GM21528 (cell line): ENCODE data around the gene TRHDE.
"Not testable (repeated sequence)": the region's sequence is repeated elsewhere in the genome, so short reads cannot be mapped to it uniquely, and the experiment has no call there.

ENCODE experiments used
- ATAC-seq: cut with Tn5 transposase; IDR thresholded peaks from one replicate; pipeline ENCODE4 v1.9.1; 2021; ENCODE audit warnings: mild to moderate bottlenecking, moderate library complexity; ENCODE audit not compliant: unreplicated experiment, low FRiP score

The TRHDE gene

DNA sequence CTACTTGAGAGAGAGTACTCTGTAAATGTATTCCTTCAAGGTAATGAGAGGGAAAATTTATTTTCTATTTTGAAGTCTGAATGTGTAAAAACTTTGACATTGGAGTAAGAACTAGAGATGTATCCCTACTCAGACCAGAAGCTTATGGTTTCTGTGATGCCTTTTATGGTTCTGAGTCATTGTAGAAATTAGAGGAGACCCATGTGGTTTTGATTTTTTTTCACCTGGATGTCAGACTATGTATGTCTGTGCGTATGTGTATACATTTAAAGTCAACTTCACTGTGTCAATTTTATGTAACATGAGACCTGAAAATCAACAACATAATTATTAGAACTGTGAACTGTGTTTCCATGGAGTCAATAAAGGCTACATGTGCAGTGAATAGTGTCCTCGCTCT lies 302.0 kb downstream of the TRHDE start:
- ATAC-seq = no peak

DNA sequence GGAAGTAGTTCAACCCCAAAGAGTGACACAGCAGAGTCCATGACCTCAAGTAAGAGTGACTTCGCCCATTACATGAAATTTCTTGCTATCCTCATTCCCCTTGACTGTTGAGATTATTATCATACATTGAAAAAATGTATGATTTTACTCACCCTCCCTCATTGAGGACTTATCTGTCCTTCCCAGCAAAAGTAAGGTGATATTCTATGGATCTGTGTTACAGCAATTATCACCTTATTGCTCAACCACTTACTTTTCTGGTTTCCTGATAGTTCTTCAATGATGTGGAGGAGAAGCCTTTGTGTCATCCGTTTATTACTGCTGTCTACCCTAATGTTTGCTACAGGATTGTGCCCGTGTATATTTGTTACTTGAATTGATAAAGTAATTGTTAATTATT lies 306.2 kb downstream of the TRHDE start:
- no peak for ATAC-seq

DNA sequence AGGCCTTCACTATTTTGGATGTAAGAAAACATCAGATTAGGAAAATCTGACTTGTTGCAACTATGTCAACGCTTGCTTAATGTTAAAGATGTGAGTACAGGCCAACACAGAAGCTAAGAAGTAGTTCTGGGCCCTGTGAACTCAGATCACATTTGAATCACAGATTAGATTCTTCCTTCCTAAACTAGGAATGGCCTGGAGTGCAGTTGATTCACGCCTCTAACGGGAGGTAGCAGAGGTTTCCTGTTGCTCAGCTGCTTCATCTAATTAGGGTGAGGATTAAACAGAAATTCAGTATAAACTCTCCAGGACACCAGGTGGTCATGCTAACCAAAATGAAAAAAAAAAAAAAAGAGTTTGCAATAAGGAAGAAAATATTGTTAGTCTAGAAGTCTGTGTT lies 314.3 kb downstream of the TRHDE start:
- no peak for ATAC-seq

DNA sequence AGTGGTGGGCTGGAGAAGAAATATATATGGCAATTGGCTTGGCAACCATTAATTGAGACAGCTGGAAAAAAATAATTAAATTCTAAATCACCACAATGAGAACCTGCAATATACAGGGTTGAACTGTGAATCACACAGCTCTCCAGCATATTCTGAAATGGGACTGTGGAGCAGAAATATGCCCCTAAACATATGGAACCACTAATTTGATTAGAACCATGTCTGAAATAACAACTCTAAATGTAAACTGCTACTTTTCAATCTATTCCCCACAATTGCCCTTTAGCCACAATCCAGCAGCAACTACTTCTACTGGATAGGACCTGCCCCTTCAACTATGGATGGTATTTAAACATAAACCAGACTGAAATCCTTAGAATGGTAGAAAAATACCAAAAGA lies 330.4 kb downstream of the TRHDE start:
- ATAC-seq = no peak

DNA sequence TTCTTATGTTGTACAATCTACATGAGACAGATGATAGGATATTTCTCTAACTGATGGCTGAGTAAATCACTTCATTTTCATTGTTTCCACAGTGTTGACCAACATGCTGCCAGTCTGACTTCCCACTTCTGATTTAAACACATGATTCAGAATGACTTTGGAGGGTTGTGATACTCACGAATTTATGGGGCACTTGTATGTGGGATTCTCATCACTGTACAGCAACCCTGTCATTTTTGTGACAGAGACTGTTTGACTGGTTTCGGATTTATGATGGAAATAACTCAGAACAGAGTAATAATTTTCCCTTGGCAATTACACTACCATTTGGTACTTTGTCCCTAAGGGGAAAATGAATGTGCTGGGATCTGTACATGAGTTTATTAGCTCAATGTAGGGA lies 333.8 kb downstream of the TRHDE start:
- no peak for ATAC-seq

DNA sequence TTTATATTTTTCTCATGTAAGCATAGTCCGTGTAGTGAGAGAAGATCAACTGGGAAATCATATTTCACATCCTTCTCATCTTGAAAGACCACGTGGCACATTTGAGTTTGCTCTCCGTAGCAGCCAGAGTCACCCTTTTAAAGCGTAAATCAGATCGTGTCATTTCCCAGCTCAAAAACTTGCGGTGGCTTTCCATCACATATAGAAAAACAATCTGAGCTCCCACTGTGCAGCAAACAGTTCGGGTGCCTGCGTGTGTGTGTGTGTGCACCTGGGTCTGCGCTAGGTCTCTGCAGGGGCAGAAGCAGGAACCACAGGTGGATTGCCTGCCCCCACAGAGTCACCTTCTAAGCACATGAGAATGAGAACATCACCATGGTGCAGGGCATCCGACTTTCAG lies 338.2 kb downstream of the TRHDE start:
- ATAC-seq = no peak

DNA sequence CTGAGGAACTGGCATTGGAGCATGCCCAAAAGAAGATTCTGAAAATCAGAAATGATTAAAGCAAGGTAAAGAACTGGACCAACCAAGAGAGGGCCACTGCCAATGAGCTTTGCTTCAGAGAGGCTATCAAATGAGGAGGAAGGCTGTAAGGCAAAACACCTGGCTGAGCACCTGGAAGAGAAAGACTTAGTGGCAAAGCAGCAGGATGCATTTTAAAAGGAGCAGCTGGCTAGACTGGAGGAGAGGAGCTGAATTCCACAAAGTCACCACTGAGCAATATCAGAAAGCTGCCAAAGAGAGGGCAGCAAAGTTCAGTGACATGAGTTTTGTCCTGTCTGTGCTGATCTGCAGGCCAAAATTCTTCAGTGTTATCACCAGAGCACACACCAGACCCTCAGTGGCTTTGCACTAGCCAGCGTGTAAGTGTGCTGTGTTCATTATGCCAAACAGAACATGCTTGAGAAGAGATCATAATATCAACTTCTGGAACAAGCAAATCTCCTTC lies 338.7 kb downstream of the TRHDE start:
- no peak for ATAC-seq

DNA sequence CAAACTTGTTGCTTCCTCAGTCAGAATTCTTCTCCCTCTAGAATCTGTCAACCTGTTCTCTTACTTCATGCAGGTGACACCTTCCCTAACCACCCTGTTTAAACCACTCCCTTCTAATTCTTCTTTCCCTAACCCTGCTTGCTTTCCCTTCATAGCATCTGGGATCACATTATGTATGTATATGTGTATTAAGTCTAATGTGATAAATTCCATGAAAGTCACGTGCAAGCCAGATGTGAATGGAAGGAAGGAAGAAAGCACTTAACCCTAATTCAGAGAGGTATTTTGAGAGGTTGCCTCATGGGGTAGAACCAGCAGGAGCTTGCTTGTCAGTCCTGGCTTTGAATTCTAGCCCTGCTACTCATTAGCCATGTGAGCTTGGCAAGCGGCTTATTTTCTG lies 340.0 kb downstream of the TRHDE start:
- ATAC-seq = no peak

DNA sequence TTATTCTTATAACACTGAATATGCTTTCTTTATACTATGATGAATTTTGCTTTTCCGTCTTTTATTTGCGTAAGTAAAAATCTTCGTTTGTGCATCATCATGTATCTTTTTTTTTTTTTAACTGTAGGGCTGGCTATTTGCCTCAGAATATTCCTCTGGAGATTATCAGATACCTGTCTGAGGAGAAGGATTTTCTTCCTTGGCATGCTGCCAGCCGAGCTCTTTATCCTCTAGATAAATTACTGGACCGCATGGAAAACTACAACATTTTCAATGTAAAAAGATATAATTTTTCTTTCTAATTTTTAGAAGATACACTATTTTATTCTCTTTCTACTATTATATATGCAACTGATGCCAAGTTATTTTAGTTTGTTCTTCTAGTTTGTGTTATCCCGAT lies 346.6 kb downstream of the TRHDE start:
- ATAC-seq = no peak

DNA sequence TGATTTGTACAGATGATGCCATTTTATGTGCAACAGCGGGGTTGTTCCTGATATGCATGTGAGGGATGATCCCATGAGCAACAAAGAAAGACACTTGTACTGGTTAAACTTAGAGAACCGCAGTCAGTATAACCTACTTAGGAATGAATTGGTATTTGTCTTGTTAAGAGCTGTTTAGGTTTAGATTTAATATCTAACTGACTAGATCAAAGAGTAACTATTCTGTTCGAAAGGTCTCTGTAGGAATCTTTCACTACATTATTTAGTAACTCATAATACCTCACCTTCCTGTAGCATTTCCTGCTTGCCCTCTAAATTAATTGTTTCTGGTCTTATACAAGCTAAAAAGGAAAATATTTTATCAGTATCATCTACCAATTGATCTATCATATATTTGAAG lies 350.4 kb downstream of the TRHDE start:
- ATAC-seq = no peak

DNA sequence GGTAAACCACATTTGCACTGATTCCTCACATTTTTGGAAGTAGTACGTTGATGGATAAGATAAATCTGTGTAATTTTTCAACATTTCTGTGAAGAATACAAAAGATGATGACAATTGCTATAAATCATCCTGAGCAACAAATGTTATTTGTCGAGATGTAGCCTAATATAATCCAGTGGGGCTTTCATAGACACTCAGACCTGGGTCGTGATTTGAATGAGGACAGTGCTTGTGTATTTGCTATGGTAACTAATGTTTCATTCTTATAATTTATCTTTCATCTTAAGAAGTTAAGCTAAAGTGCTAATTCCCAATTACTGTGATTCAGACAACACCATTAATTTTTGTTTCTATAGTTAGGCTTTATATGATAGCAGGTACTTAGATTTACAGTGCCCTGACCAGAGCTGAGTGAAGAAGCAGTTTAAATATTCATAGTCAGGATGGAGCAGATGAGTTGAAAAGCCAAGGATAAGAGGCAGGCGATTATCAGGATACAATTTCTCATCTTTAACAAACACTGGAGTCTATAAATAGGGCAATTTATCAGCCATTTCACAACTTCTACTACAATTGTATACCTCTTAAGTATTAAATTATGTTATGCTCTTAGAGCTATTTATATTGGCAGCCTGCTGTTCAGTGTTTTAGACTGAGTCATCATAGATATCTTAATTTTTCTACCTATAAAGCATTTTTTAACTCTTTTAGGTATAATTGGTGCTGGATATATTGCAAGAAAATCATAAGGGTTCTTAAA lies 359.9 kb downstream of the TRHDE start:
- ATAC-seq = no peak

DNA sequence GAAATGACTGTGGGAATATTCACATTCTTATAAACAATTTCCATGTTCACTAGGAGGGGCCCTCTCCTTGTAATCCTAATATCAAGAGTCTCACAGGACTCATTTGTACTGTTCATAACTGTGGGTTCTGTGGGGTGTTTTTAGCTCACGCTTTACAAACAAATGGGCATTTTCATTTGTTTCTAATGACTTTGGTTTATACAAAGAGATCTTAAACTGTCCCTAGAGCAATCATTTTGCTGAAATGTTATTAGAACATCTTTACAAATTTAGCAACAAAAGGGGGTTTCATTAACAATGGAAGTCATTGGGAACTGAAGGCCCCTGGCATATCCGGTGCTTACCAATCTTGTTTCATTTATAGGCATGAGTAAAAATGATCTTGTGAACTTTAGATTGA lies 370.5 kb downstream of the TRHDE start:
- no peak for ATAC-seq

DNA sequence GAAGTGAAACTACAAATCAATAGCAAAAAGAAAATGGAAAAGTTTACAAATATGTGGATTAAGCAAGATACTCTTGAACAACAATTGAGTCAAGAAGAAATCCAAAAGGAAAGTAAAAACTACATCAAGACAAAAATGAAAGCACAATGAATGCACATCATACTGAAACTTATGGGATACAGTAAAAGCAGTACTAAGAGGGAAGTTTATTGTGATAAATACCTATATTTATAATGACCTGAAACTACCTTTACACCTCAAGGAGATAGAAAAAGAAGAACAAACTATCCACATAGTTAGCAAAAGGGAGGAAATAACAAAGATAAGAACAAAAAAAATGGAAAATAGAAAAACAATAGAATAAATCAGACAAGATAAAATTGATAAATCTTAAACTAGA lies 375.0 kb downstream of the TRHDE start:
- ATAC-seq = no peak

DNA sequence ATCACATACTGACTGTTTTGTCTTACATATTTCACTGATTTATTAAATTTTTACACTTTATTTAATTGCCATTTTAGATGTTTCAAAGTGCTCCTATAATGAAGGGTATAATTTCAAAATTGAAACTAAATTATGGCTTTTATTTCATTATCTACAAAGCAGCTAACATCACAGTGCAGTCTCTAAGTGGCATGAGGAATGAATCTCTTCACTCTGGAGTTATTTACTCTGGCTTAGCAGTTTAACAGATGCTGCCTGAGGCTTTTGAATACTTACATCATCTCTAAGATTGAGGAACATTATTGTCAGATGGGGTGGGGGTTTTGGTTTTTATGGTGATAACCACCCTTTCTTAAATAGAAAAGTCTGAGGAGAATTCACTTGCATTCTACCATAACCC lies 386.4 kb downstream of the TRHDE start:
- ATAC-seq = no peak

DNA sequence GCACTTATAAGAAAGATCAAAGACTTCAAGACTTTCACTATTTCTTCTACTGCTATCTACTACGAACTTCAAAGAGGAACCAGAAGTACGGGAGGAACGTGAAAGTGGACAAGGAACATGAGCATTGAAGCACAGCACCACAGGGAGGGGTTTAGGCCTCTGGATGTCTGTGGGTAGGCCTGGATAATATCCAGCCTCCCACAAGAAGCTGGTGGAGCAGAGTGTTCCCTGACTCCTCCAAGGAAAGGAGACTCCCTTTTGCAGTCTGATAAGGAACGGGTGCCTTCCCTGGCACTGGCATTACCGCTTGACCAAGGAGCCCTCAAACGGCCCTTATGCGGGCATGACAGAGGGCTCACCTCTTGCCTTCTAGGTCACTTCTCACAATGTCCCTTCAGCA lies 388.0 kb downstream of the TRHDE start:
- not testable (repeated sequence) for ATAC-seq

DNA sequence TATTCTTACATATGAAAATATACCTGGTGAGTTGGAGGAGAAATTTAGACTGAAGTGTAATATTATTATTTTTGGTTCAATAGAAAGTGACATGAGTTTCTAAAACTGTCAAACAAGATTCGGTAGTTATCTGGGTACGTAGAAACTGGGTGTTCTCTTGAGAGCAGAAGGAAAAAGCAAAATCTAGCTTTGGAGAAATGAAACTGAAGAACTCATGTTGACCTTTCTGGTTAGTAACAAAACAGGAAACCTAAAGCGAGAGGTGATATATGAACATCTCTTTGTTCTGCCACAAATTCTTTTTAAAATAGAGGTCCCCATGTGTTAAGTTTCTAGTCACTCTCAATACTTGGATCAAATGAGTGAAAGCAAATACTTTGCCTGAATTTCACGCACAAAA lies 401.7 kb downstream of the TRHDE start:
- ATAC-seq = peak; percentile 70

DNA sequence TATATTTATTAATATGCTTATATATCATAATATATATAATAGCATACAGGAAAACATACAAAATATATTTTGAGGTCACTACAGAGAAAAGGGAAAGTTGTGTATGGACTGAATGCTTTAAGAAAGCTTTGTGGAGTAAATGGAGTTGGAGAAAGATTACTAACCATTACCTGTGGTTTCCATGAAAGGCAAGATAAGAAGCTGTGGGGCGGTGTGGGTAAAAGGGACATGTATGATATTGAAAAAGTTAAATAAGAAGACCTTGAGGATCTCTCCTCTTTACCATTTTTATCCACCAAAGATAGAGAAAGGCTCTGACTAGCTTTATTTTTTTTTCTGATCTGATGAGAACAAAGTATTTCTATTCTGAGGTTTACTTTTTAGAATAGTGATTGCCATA lies 404.4 kb downstream of the TRHDE start:
- ATAC-seq = no peak

DNA sequence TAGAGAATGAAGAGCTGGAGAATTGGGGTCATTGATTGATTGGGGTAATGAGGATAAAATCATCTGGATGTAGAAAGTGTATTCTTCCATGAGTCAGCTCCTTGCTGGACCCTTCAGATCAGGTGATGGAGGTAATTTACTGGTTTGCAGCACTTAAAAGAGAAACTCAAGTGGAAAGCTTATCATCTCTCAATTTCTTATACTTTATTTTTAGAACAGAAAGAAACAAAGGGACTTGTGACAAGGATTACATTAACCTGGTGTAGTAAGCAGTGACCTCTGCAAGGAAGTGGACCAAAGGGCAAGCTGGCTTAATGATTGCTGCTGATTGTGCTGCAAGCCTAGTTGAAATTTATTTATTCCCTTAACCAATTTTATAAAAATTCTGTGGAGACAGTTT lies 405.0 kb downstream of the TRHDE start:
- ATAC-seq = no peak

DNA sequence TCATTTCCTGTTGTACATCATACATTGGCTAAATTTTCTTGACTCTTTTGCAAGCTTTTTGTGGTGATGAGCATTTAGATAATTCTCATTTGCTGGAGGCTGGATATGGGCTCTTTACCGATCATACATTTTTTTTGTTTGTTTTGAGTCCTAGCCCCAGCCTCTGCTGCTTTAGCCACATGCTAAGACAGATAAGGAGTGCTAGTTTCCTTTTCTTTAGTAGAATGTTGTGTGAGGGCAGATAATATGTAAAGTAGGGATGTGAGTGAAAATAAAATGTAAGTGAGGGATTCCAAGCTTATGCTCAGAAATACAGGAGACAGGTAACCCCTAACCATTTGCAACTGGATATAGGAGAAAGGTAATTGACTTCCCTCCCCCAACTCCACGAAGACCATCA lies 405.7 kb downstream of the TRHDE start:
- no peak for ATAC-seq

DNA sequence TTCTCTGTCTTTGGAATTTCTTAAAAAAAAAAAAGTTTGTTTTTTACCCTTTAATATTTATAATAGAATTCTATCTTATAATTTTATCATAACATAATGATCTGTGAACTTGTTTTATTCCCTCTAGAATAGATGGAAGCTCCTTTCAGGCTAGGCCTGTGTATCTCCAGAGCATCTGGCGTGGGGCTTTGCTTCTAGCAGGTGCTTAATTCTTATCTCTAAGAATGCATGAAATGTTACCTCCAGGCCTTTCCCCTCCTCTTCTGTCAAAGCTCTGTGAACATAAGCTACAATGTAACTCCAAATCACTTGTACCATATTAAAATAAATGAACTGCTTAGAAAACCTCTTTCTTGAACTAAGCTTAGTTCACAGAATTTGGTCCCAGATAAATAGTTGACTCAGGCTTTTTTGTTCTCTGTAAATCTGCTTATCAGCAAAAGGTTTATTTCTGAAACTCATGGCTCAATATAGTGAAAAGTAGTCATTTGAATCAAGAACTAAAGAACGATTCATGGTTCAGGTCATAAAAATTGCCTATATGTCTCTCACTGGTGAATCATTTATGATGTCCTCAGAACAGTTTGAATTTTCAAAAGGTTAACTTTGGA lies 407.1 kb downstream of the TRHDE start:
- ATAC-seq = no peak

DNA sequence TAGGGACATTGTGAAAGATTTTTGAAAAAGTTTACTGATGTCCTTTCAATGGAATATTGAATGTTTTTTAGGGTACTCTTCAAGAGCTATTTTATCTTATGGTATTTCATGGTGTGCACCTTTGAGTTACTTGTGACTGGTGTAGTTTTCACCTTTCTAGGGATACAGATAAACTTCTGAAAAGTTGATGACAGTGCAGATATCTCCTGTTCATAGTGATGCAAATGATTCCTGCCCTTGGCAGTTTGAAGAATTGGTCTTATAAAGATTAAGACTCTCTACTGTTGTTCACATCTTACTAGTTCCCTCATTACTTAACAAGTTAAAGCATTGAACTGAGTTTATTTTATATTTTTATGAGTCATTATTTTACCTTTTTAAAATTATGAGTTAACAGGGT lies 408.9 kb downstream of the TRHDE start:
- ATAC-seq = no peak

DNA sequence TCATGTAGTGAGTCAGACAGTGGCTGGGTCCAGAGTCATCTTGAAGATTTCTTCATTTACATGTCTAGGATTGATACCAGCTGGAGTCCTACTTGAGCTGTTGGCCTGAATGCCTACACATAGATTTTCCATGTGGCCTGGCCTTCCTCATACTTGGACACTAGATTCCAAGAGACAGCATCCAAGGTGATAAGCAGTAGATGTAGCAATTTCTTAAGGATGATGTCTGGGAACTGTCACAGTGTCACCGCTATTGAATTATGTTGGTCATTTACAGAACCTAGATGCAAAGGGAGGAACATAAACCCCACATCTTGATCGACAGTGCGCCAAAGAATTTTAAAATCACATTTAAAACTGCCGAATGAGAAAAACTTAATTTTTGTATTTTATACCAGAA lies 412.3 kb downstream of the TRHDE start:
- ATAC-seq = no peak
